HepG2 (cell line): ENCODE data around the gene MTCH2. TPM values are rescaled to one million over a fixed set of nuclear protein-coding genes. Genes with fewer than 3 reads are reported as not detected.

Experiments used
- CENPX ChIP-seq: sonication (generic); formaldehyde crosslinking; IDR thresholded peaks from 2 replicates; pipeline ENCODE4 v1.9.0; 2021; ENCODE audit warnings: mild to moderate bottlenecking, missing genetic modification reagents, moderate library complexity
- HNRNPK ChIP-seq: fragments of 200-400 bp; formaldehyde crosslinking; IDR thresholded peaks from 2 replicates; pipeline ENCODE4 v1.6.1; 2018; ENCODE audit warnings: low read length, low read depth, moderate library complexity, mild to moderate bottlenecking; ENCODE audit not compliant: poor library complexity, severe bottlenecking
- NFYC ChIP-seq: IDR thresholded peaks from 2 replicates; pipeline ENCODE4 v1.6.1; 2016; ENCODE audit warnings: missing genetic modification reagents, missing compliant biosample characterization
- RBFOX2 ChIP-seq: fragments of 200-400 bp; formaldehyde crosslinking; IDR thresholded peaks from 2 replicates; pipeline ENCODE4 v1.6.1; 2017; ENCODE audit warnings: low read depth, mild to moderate bottlenecking, low read length
- RNF2 ChIP-seq: fragments of 450-650 bp; conservative IDR thresholded peaks from 2 replicates; pipeline ENCODE4 v1.6.1; 2016; ENCODE audit warnings: low read depth
- SRY ChIP-seq: sonication (generic); formaldehyde crosslinking; IDR thresholded peaks from 2 replicates; pipeline ENCODE4 v1.8.0; 2022; ENCODE audit warnings: mild to moderate bottlenecking, missing genetic modification reagents
- ZMYM3 ChIP-seq: sonication (generic); formaldehyde crosslinking; IDR thresholded peaks from 2 replicates; pipeline ENCODE4 v1.5.1; 2020; ENCODE audit warnings: mild to moderate bottlenecking, missing genetic modification reagents
- ZNF207 ChIP-seq: fragments of 450-650 bp; IDR thresholded peaks from 2 replicates; pipeline ENCODE4 v1.6.1; 2016; ENCODE audit warnings: antibody characterized with exemption, borderline replicate concordance
- ZNF660 ChIP-seq: sonication (generic); formaldehyde crosslinking; IDR thresholded peaks from 2 replicates; pipeline ENCODE4 v1.5.1; 2020; ENCODE audit warnings: mild to moderate bottlenecking, low read depth, missing genetic modification reagents, borderline replicate concordance
- ZNF746 ChIP-seq: sonication (generic); formaldehyde crosslinking; IDR thresholded peaks from 2 replicates; pipeline ENCODE4 v1.8.0; 2022; ENCODE audit warnings: mild to moderate bottlenecking, missing genetic modification reagents
- ZNF773 ChIP-seq: sonication (generic); formaldehyde crosslinking; IDR thresholded peaks from 2 replicates; pipeline ENCODE4 v1.4.0; 2020; ENCODE audit warnings: missing genetic modification reagents, borderline replicate concordance
- ZSCAN12 ChIP-seq: sonication (generic); formaldehyde crosslinking; IDR thresholded peaks from 2 replicates; pipeline ENCODE4 v1.9.0; 2021; ENCODE audit warnings: mild to moderate bottlenecking, missing genetic modification reagents
- ZSCAN22 ChIP-seq: sonication (generic); formaldehyde crosslinking; IDR thresholded peaks from 2 replicates; pipeline ENCODE4 v1.4.0; 2020; ENCODE audit warnings: mild to moderate bottlenecking, missing genetic modification reagents
- ZSCAN25 ChIP-seq: sonication (generic); formaldehyde crosslinking; IDR thresholded peaks from 2 replicates; pipeline ENCODE4 v1.8.0; 2022; ENCODE audit warnings: mild to moderate bottlenecking, missing genetic modification reagents
- polyA plus RNA-seq, 8 experiments: library from polyadenylated mRNA; depleted of rRNA in 3 of 8; stranded (reverse) in 7 of 8; unstranded in 1 of 8; fragments of >200 nt; fragmentation: Illumina TruSeq in 4 of 8; extraction: Trizol in 4 of 8; gene quantifications; 2 replicates each; pipeline versions ENCODE4 v1.2.1 to v1.2.3, GENCODE V29; 2011 to 2016; ENCODE audit warnings: low read depth in 4 of 8, missing spikeins in 1 of 8, mixed read lengths in 1 of 8; ENCODE audit not compliant: insufficient read depth in 1 of 8
- total RNA-seq, 5 experiments: library from RNA; depleted of rRNA; stranded (reverse); fragments of >200 nt; fragmentation: Illumina TruSeq; extraction: Trizol; gene quantifications; 2 replicates each; pipeline ENCODE4 v1.2.3, GENCODE V29; 2016; ENCODE audit warnings: low read depth in 1 of 5
- TF ChIP-seq, protein P1 (sequence below): sonication (generic); formaldehyde crosslinking; IDR thresholded peaks from 2 replicates; pipeline ENCODE4 v1.4.0; 2020; ENCODE audit warnings: missing genetic modification reagents
- TF ChIP-seq, protein P2 (sequence below): sonication (generic); formaldehyde crosslinking; conservative IDR thresholded peaks from 2 replicates; pipeline ENCODE4 v1.4.0; 2020; ENCODE audit warnings: mild to moderate bottlenecking, missing genetic modification reagents, moderate library complexity
- TF ChIP-seq, protein P3 (sequence below): IDR thresholded peaks from 2 replicates; pipeline ENCODE4 v1.6.1; 2016; ENCODE audit warnings: missing compliant biosample characterization, missing genetic modification reagents, borderline replicate concordance
- TF ChIP-seq, protein P4 (sequence below): IDR thresholded peaks from 2 replicates; pipeline ENCODE4 v1.6.1; 2012; ENCODE audit warnings: inconsistent platforms

MTCH2 gene
- total and polyA plus RNA-seq, 2 of the 13 experiments (the other 11 are each of a cell fraction or from before 2014, with no cell fraction given), result 112 to 272 TPM

DNA sequence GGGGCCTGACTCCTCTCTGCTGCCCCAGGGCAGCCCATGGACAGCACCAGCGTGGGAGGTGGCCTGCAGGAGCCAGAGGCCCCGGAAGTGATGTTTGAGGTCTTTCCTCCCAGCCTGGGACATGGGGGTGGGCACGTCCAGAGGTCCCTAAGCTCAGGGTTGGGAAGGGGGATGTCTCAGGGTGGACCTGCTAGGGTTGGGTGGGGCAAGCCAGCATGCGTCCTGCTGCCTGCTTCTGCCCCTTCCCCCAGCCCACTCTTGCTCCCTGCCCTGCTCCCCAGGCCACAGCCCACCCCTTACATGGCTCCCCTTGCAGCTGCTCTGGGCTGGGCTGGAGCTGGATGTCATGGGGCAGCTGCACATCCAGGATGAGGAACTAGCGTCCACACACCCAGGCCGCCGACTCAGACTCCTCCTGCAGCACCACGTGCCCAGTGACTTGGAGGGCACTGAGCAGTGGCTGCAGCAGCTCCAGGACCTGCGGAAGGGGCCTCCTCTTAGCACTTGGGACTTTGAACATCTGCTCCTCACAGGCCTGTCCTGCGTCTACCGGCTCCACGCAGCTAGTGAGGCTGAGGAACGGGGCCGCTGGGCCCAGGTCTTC is 54.5 kb downstream of the MTCH2 start (continued):
- TF ChIP-seq ZNF660 (no peak), RNF2 (no peak), RBFOX2 (peak; percentile 52; the same call in 1 of the 2 replicates), ZSCAN22 (CRISPR knock-in tag) (no peak; the same call in 1 of the 2 replicates), ZNF773 (CRISPR knock-in tag) (no peak), HNRNPK (no peak), CENPX (CRISPR knock-in tag) (no peak), ZMYM3 (0 out of 2 replicates have a peak, but pooled peaks have one; percentile 7), ZSCAN12 (CRISPR knock-in tag) (no peak), SRY (CRISPR knock-in tag) (no peak), NFYC (no peak), ZNF746 (no peak), ZSCAN25 (CRISPR knock-in tag) (no peak), ZNF207 (no peak)
- TF ChIP-seq, protein P1, sequence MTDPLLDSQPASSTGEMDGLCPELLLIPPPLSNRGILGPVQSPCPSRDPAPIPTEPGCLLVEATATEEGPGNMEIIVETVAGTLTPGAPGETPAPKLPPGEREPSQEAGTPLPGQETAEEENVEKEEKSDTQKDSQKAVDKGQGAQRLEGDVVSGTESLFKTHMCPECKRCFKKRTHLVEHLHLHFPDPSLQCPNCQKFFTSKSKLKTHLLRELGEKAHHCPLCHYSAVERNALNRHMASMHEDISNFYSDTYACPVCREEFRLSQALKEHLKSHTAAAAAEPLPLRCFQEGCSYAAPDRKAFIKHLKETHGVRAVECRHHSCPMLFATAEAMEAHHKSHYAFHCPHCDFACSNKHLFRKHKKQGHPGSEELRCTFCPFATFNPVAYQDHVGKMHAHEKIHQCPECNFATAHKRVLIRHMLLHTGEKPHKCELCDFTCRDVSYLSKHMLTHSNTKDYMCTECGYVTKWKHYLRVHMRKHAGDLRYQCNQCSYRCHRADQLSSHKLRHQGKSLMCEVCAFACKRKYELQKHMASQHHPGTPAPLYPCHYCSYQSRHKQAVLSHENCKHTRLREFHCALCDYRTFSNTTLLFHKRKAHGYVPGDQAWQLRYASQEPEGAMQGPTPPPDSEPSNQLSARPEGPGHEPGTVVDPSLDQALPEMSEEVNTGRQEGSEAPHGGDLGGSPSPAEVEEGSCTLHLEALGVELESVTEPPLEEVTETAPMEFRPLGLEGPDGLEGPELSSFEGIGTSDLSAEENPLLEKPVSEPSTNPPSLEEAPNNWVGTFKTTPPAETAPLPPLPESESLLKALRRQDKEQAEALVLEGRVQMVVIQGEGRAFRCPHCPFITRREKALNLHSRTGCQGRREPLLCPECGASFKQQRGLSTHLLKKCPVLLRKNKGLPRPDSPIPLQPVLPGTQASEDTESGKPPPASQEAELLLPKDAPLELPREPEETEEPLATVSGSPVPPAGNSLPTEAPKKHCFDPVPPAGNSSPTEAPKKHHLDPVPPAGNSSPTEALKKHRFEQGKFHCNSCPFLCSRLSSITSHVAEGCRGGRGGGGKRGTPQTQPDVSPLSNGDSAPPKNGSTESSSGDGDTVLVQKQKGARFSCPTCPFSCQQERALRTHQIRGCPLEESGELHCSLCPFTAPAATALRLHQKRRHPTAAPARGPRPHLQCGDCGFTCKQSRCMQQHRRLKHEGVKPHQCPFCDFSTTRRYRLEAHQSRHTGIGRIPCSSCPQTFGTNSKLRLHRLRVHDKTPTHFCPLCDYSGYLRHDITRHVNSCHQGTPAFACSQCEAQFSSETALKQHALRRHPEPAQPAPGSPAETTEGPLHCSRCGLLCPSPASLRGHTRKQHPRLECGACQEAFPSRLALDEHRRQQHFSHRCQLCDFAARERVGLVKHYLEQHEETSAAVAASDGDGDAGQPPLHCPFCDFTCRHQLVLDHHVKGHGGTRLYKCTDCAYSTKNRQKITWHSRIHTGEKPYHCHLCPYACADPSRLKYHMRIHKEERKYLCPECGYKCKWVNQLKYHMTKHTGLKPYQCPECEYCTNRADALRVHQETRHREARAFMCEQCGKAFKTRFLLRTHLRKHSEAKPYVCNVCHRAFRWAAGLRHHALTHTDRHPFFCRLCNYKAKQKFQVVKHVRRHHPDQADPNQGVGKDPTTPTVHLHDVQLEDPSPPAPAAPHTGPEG (CRISPR knock-in tag), result no peak
- TF ChIP-seq, protein P2, sequence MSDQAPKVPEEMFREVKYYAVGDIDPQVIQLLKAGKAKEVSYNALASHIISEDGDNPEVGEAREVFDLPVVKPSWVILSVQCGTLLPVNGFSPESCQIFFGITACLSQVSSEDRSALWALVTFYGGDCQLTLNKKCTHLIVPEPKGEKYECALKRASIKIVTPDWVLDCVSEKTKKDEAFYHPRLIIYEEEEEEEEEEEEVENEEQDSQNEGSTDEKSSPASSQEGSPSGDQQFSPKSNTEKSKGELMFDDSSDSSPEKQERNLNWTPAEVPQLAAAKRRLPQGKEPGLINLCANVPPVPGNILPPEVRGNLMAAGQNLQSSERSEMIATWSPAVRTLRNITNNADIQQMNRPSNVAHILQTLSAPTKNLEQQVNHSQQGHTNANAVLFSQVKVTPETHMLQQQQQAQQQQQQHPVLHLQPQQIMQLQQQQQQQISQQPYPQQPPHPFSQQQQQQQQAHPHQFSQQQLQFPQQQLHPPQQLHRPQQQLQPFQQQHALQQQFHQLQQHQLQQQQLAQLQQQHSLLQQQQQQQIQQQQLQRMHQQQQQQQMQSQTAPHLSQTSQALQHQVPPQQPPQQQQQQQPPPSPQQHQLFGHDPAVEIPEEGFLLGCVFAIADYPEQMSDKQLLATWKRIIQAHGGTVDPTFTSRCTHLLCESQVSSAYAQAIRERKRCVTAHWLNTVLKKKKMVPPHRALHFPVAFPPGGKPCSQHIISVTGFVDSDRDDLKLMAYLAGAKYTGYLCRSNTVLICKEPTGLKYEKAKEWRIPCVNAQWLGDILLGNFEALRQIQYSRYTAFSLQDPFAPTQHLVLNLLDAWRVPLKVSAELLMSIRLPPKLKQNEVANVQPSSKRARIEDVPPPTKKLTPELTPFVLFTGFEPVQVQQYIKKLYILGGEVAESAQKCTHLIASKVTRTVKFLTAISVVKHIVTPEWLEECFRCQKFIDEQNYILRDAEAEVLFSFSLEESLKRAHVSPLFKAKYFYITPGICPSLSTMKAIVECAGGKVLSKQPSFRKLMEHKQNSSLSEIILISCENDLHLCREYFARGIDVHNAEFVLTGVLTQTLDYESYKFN (CRISPR knock-in tag), result peak; percentile 59; the same call in 1 of the 2 replicates
- TF ChIP-seq, protein P3, sequence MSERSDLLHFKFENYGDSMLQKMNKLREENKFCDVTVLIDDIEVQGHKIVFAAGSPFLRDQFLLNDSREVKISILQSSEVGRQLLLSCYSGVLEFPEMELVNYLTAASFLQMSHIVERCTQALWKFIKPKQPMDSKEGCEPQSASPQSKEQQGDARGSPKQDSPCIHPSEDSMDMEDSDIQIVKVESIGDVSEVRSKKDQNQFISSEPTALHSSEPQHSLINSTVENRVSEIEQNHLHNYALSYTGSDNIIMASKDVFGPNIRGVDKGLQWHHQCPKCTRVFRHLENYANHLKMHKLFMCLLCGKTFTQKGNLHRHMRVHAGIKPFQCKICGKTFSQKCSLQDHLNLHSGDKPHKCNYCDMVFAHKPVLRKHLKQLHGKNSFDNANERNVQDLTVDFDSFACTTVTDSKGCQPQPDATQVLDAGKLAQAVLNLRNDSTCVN (CRISPR knock-in tag), result no peak
- TF ChIP-seq, protein P4, sequence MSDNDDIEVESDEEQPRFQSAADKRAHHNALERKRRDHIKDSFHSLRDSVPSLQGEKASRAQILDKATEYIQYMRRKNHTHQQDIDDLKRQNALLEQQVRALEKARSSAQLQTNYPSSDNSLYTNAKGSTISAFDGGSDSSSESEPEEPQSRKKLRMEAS, result peak; percentile 83
